ENCODE results near the gene KLK6.

DNA sequence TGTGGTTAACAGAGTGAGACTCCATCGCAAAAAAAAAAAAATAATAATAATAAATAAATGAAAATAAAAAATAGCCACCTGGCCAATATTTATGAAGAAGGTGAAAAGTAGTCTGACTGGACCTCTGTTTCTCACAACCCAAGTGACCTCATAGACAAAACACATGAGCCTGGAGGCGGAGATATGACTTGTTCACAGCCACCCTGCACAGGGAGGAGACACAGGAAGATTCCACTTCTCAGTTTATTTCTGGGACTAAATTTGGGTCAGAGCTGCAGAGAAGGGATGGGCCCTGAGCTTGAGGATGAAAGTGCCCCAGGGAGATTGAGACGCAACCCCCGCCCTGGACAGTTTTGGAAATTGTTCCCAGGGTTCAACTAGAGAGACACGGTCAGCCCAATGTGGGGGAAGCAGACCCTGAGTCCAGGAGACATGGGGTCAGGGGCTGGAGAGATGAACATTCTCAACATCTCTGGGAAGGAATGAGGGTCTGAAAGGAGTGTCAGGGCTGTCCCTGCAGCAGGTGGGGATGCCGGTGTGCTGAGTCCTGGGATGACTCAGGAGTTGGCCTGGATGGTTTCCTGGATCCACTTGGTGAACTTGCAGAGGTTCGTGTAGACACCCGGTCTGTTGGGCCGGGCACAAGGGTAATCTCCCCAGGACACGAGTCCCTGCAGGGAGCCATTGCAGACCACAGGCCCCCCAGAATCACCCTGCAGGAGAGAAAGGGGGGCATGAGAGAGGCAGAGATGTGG is 26.1 kb downstream of the KLK6 start:
- TF ChIP-seq, protein P1, sequence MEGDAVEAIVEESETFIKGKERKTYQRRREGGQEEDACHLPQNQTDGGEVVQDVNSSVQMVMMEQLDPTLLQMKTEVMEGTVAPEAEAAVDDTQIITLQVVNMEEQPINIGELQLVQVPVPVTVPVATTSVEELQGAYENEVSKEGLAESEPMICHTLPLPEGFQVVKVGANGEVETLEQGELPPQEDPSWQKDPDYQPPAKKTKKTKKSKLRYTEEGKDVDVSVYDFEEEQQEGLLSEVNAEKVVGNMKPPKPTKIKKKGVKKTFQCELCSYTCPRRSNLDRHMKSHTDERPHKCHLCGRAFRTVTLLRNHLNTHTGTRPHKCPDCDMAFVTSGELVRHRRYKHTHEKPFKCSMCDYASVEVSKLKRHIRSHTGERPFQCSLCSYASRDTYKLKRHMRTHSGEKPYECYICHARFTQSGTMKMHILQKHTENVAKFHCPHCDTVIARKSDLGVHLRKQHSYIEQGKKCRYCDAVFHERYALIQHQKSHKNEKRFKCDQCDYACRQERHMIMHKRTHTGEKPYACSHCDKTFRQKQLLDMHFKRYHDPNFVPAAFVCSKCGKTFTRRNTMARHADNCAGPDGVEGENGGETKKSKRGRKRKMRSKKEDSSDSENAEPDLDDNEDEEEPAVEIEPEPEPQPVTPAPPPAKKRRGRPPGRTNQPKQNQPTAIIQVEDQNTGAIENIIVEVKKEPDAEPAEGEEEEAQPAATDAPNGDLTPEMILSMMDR (conservative IDR thresholded peaks at IDR 0.05; ENCODE audit: low read depth, low read length), result no peak
- TF ChIP-seq EZH2 (IDR thresholded peaks at IDR 0.05; ENCODE audit: low read length, unreplicated experiment), result no peak
- no peak for TF ChIP-seq EZH2phosphoT487 (IDR thresholded peaks at IDR 0.05; ENCODE audit: borderline replicate concordance, low read length)

Measured in PC-3 (cell line).